Parathyroid adenoma (tissue), 2 donors: ENCODE results near the gene AGBL4.

Experiments used
- H2AFZ ChIP-seq: fragments of 300-600 bp; sonication (generic); one replicate; pipeline ENCODE4 v1.7.0; 2017; ENCODE audit warnings: antibody characterized with exemption, mild to moderate bottlenecking
- H3K27ac ChIP-seq: fragments of 300-600 bp; sonication (generic); one replicate; pipeline ENCODE4 v1.7.0; 2017
- H3K27me3 ChIP-seq: fragments of 300-600 bp; sonication (generic); one replicate; pipeline ENCODE4 v1.7.0; 2017; ENCODE audit warnings: low read length; ENCODE audit not compliant: control insufficient read depth, insufficient read depth
- H3K36me3 ChIP-seq: fragments of 300-600 bp; sonication (generic); one replicate; pipeline ENCODE4 v1.7.0; 2017; ENCODE audit warnings: low read length; ENCODE audit not compliant: control insufficient read depth, insufficient read depth
- H3K4me1 ChIP-seq: fragments of 300-600 bp; sonication (generic); one replicate; pipeline ENCODE4 v1.7.0; 2017; ENCODE audit warnings: control low read depth
- H3K4me2 ChIP-seq: fragments of 300-600 bp; sonication (generic); one replicate; pipeline ENCODE4 v1.7.0; 2017; ENCODE audit warnings: low read length
- H3K4me3 ChIP-seq: fragments of 300-600 bp; sonication (generic); one replicate; pipeline ENCODE4 v1.7.0; 2017; ENCODE audit warnings: low read depth, low read length
- H3K79me2 ChIP-seq: fragments of 300-600 bp; sonication (generic); one replicate; pipeline ENCODE4 v1.7.0; 2017; ENCODE audit warnings: control low read depth
- H3K9ac ChIP-seq: fragments of 300-600 bp; sonication (generic); one replicate; pipeline ENCODE4 v1.7.0; 2017; ENCODE audit warnings: mild to moderate bottlenecking
- H3K9me3 ChIP-seq: fragments of 300-600 bp; sonication (generic); one replicate; pipeline ENCODE4 v1.7.0; 2017; ENCODE audit warnings: low read length; ENCODE audit not compliant: control insufficient read depth
- CTCF ChIP-seq: fragments of 300-600 bp; sonication (generic); IDR thresholded peaks from one replicate; pipeline ENCODE4 v1.7.0; 2017; ENCODE audit warnings: antibody characterized with exemption, mild to moderate bottlenecking
- donor health status: primary hyperparathyroidism.

Gene AGBL4

DNA sequence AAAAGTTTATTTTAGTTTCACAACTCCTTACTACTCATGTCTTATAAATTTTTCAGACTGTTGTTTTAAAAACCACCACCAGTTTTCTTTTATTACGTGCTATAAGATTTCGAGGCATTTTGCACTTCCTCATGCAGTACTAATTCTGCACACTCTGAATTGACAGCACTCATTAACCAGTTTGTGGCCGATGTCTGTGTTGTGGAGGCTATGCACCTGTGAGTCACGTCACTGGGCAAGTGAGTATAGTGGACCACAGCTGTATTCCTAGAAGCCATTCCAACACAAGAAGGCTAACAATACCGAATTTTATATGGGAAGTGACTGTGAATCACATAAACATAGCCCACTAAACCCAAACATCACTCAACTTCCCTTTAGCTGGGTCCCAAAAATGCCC is 1530.7 kb downstream of the AGBL4 start:
- H3K79me2 ChIP-seq, result no peaks in the 10 kb centered on the region
- no peak overlapping the region for H2AFZ ChIP-seq
- TF ChIP-seq CTCF, result no peak
- no peak overlapping the region for H3K9ac ChIP-seq
- no peak overlapping the region for H3K4me3 ChIP-seq
- H3K27me3 ChIP-seq, result no peaks in the 10 kb centered on the region
- no peaks in the 10 kb centered on the region for H3K36me3 ChIP-seq
- H3K9me3 ChIP-seq, result no peaks in the 10 kb centered on the region
- no peak overlapping the region for H3K4me2 ChIP-seq
- no peak overlapping the region for H3K27ac ChIP-seq
- H3K4me1 ChIP-seq, result peaks cover 3% of the 10 kb centered on the region

DNA sequence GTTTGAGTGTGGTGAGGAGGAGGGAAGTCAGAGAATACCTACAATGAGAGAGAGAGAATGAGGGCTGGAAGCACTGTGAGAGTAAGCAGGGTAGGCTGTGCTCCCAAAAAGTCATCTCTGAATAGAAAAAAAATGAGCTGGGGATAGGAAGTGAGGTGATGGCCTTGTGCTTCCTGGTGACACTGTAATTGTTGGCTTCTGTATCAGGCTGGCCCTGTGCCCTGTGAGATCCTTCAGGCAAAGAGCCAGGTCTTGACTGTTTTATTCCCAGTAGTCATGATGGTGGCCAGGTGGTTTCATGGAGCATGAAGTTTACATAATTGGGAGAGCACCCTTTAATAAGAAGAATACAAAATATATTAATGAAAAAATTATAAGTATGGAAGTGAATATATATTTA is 1531.4 kb downstream of the AGBL4 start:
- Histone ChIP-seq H3K4me2 (no peak overlapping the region), H3K4me3 (no peak overlapping the region), H3K9me3 (no peaks in the 10 kb centered on the region), H3K4me1 (peaks cover 3% of the 10 kb centered on the region), H2AFZ (no peak overlapping the region), H3K27me3 (no peaks in the 10 kb centered on the region), H3K27ac (no peak overlapping the region), H3K9ac (no peak overlapping the region), H3K36me3 (no peaks in the 10 kb centered on the region), H3K79me2 (no peaks in the 10 kb centered on the region)
- no peak for TF ChIP-seq CTCF

- no peak for TF ChIP-seq CTCF
- no peaks in the 10 kb centered on the region for H3K36me3 ChIP-seq
- no peak overlapping the region for H3K27ac ChIP-seq
- H3K4me3 ChIP-seq, result no peak overlapping the region
- no peaks in the 10 kb centered on the region for H3K4me1 ChIP-seq
- no peaks in the 10 kb centered on the region for H3K27me3 ChIP-seq
- no peak overlapping the region for H3K4me2 ChIP-seq
- H3K9ac ChIP-seq, result no peak overlapping the region
- H3K79me2 ChIP-seq, result no peaks in the 10 kb centered on the region
- H3K9me3 ChIP-seq, result no peaks in the 10 kb centered on the region
- H2AFZ ChIP-seq, result no peak overlapping the region
These were observed 1535.0 kb downstream of the AGBL4 start for GRCh38 chr1:48488721-48489120.
